A549 (cell line): ENCODE results near the gene ENPP3.

ENCODE experiments used
- CEBPB ChIP-seq, 2 experiments: fragments of >200 bp in 1 of 2; sonication (Bioruptor Twin) in 1 of 2; formaldehyde crosslinking in 1 of 2; IDR thresholded peaks; 2 replicates each; pipeline ENCODE4 v1.6.1; 2012 to 2016
- CHD4 ChIP-seq: fragments of 200-600 bp; sonication (generic); IDR thresholded peaks from 2 replicates; pipeline ENCODE4 v1.6.1; 2016; ENCODE audit warnings: antibody characterized with exemption, mild to moderate bottlenecking, borderline replicate concordance
- JUN ChIP-seq, 2 experiments: fragments of >200 bp; sonication (Bioruptor Twin); formaldehyde crosslinking; IDR thresholded peaks; 2 replicates in 1 of 2; 3 replicates in 1 of 2; pipeline ENCODE4 v1.6.1; 2016 to 2017
- KDM5A ChIP-seq: fragments of 200-600 bp; sonication (generic); IDR thresholded peaks from 2 replicates; pipeline ENCODE4 v1.6.1; 2016; ENCODE audit warnings: antibody characterized with exemption, mild to moderate bottlenecking
- POLR2A ChIP-seq: IDR thresholded peaks from 2 replicates; pipeline ENCODE4 v1.6.1; 2012; ENCODE audit warnings: mild to moderate bottlenecking, low read length
- RAD21 ChIP-seq, 2 experiments: fragments of >200 bp in 1 of 2; sonication (Bioruptor Twin) in 1 of 2; formaldehyde crosslinking in 1 of 2; IDR thresholded peaks in 1 of 2; conservative IDR thresholded peaks in 1 of 2; 2 replicates in 1 of 2; 3 replicates in 1 of 2; pipeline ENCODE4 v1.6.1; 2012 to 2018; ENCODE audit warnings: inconsistent platforms in 1 of 2
- RCOR1 ChIP-seq: fragments of 150-350 bp; IDR thresholded peaks from 2 replicates; pipeline ENCODE4 v1.6.1; 2014; ENCODE audit warnings: antibody characterized with exemption, low read length, low read depth
- TF ChIP-seq, protein P1 (sequence below): fragments of >200 bp; sonication (Bioruptor Twin); formaldehyde crosslinking; IDR thresholded peaks from 3 replicates; pipeline ENCODE4 v1.5.1; 2016
- TF ChIP-seq, protein P2 (sequence below): fragments of 200-600 bp; sonication (generic); IDR thresholded peaks from 2 replicates; pipeline ENCODE4 v1.6.1; 2016; ENCODE audit warnings: antibody characterized with exemption, mild to moderate bottlenecking, moderate library complexity

DNA sequence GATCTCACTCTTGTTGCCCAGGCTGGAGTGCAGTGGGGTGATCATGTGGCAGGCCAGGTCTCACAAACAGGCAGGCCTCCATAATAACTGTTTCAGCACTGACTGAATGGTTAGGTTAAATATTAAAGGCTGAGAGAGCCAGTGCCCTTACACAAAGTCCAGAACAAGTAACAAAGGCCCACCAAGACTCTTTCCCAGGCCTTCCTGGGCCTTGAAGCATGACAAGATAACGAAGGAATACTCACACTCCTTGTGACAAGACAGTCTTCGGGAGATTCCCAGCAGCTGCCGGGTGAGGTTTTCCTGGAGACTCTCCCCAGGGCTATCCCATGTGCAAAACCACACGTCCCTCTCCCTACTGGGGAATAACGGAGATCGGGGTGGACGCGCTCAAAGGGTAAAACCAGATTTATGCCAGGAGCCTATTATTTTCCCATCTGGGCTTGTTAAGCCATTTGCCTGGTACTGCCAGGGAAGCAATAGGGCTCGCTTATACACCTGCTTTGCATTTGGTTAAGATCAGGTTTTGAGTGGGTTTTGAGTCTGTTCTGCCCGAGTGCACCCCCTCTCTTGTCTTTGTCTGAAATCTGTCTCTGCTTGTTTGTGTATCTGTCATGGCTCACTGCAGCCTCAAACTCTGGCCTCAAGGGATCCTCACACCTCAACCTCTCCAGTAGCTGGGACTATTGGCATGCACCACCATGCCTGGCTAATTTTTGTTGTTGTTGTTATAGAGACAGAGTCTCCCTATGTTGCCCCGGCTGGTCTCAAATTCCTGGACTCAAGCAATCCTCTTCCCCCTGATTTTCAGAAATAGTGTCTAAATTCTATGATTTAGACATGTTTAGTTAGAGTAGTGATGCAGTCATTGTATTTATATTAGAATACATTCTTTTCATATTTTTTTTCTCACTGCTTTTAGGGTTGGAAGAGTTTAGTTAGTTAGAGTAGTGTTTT lies 1.4 kb upstream of the ENPP3 start:
- TF ChIP-seq, protein P1, sequence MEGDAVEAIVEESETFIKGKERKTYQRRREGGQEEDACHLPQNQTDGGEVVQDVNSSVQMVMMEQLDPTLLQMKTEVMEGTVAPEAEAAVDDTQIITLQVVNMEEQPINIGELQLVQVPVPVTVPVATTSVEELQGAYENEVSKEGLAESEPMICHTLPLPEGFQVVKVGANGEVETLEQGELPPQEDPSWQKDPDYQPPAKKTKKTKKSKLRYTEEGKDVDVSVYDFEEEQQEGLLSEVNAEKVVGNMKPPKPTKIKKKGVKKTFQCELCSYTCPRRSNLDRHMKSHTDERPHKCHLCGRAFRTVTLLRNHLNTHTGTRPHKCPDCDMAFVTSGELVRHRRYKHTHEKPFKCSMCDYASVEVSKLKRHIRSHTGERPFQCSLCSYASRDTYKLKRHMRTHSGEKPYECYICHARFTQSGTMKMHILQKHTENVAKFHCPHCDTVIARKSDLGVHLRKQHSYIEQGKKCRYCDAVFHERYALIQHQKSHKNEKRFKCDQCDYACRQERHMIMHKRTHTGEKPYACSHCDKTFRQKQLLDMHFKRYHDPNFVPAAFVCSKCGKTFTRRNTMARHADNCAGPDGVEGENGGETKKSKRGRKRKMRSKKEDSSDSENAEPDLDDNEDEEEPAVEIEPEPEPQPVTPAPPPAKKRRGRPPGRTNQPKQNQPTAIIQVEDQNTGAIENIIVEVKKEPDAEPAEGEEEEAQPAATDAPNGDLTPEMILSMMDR = no peak
- TF ChIP-seq RCOR1 (no peak), KDM5A (no peak), POLR2A (no peak), RAD21 (conservative IDR thresholded peaks at IDR 0.05 in 1 of 2, IDR thresholded peaks at IDR 0.05 in 1 of 2) (no peak), CHD4 (no peak), JUN (IDR thresholded peaks at IDR 0.05) (no peak), CEBPB (IDR thresholded peaks at IDR 0.05) (no peak)
- TF ChIP-seq, protein P2, sequence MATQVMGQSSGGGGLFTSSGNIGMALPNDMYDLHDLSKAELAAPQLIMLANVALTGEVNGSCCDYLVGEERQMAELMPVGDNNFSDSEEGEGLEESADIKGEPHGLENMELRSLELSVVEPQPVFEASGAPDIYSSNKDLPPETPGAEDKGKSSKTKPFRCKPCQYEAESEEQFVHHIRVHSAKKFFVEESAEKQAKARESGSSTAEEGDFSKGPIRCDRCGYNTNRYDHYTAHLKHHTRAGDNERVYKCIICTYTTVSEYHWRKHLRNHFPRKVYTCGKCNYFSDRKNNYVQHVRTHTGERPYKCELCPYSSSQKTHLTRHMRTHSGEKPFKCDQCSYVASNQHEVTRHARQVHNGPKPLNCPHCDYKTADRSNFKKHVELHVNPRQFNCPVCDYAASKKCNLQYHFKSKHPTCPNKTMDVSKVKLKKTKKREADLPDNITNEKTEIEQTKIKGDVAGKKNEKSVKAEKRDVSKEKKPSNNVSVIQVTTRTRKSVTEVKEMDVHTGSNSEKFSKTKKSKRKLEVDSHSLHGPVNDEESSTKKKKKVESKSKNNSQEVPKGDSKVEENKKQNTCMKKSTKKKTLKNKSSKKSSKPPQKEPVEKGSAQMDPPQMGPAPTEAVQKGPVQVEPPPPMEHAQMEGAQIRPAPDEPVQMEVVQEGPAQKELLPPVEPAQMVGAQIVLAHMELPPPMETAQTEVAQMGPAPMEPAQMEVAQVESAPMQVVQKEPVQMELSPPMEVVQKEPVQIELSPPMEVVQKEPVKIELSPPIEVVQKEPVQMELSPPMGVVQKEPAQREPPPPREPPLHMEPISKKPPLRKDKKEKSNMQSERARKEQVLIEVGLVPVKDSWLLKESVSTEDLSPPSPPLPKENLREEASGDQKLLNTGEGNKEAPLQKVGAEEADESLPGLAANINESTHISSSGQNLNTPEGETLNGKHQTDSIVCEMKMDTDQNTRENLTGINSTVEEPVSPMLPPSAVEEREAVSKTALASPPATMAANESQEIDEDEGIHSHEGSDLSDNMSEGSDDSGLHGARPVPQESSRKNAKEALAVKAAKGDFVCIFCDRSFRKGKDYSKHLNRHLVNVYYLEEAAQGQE = no peak
